Measurements from ENCODE around the gene CYTH1.

CYTH1 gene

GRCh38 chr17:78797213-78797612 lies 15.1 kb upstream of the CYTH1 start:
- Mint-ChIP-seq H3K4me3 (no peak overlapping the region), H3K36me3 (peaks cover 84% of the 10 kb centered on the region), H3K4me1 (peaks cover 23% of the 10 kb centered on the region), H3K9me3 (no peaks in the 10 kb centered on the region), H3K27ac (no peak overlapping the region), H3K27me3 (no peaks in the 10 kb centered on the region)
- no peak for ATAC-seq

- Mint-ChIP-seq H3K9me3 (no peaks in the 10 kb centered on the region), H3K4me1 (peaks cover 23% of the 10 kb centered on the region), H3K27me3 (no peaks in the 10 kb centered on the region), H3K36me3 (peaks cover 87% of the 10 kb centered on the region), H3K27ac (no peak overlapping the region), H3K4me3 (no peak overlapping the region)
- ATAC-seq, result no peak
Observed at GRCh38 chr17:78796517-78796900, 14.4 kb upstream of the CYTH1 start.

GRCh38 chr17:78795861-78796516 lies 13.9 kb upstream of the CYTH1 start:
- Mint-ChIP-seq H3K4me1 (peaks cover 23% of the 10 kb centered on the region), H3K27me3 (no peaks in the 10 kb centered on the region), H3K9me3 (no peaks in the 10 kb centered on the region), H3K4me3 (no peak overlapping the region), H3K36me3 (peaks cover 81% of the 10 kb centered on the region), H3K27ac (no peak overlapping the region)
- ATAC-seq, result no peak

DNA sequence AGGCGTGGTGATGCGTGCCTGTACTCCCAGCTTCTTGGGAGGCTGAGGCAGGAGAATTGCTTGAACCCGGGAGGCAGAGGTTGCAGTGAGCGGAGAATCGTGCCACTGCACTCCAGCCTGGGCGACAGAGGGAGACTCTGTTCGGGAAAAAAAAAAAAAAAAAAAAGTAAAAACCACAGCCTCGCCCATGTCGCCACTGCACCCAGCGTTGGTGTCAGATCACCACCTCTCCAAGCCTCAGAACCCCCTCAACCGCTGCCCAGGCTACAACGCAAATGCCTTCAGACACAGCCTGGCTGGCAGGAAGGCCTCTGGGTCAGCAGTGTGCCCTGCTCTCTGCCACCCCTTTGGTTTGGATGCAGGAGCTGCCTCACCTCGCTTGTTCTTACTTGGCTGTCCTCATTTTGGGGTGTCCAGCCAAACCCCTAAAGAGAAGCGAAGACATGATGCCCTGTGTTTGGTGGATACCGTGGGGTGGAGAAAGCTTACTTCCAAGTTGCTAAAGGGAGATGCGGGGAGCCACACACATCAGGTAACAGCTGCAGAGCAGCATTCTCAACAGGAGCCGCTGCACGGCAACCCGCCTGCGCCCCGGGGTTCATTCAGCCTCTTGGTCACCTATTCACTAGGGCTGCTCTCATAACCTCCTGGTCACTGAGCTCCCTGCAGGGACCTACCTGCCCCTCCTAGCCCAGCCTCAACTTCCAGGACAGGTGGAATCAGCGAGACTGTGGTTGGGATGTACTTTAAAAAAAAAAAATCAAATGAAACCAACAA lies 13.0 kb upstream of the CYTH1 start:
- Mint-ChIP-seq H3K27ac (no peak overlapping the region), H3K27me3 (no peaks in the 10 kb centered on the region)
- no peak for ATAC-seq

DNA sequence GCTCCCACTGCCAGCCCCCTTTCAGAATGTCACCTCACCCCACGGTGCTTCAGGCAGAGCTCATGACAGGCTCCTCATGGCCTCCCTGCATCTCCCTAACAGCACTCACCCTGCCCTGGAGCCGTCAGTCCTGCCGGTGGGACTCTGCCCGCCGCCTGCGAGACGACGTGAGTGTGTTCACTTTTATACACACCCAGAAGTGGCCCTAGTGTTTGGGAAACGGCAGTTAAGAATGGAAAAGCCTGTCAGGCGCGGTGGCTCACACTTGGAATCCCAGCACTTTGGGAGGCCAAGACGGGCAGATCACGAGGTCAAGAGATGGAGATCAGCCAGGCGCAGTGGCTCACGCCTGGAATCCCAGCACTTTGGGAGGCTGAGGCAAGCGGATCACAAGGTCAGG lies 12.3 kb upstream of the CYTH1 start:
- no peak for ATAC-seq
- no peaks in the 10 kb centered on the region for H3K27me3 Mint-ChIP-seq
- peaks cover 10% of the 10 kb centered on the region for H3K4me1 Mint-ChIP-seq
- no peak overlapping the region for H3K27ac Mint-ChIP-seq
- no peak overlapping the region for H3K4me3 Mint-ChIP-seq
- H3K36me3 Mint-ChIP-seq, result peaks cover 68% of the 10 kb centered on the region
- no peaks in the 10 kb centered on the region for H3K9me3 Mint-ChIP-seq

More for the DNA sequence above, 13.0 kb upstream of the CYTH1 start:
- peaks cover 17% of the 10 kb centered on the region for H3K4me1 Mint-ChIP-seq
- H3K4me3 Mint-ChIP-seq, result no peak overlapping the region
- no peaks in the 10 kb centered on the region for H3K9me3 Mint-ChIP-seq
- peaks cover 75% of the 10 kb centered on the region for H3K36me3 Mint-ChIP-seq

DNA sequence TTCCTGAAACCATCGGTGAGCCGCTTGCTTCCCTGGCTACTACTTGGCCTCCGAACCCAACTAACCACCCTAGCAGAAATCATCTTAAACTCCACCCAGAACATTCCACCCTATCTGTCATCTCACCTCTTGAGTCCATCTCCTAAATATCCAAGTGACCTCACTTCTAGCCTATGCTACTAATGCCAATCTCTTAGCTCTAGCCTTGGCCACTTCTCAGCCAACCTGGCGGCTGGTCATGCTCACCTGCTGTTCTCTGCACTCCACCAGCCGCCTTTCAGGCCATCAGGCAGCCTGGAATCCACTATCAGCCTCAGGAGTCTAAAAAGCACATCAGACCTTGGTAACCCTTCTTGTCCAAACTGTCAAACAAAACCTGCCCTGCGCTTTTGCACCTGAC lies 11.9 kb upstream of the CYTH1 start:
- H3K36me3 Mint-ChIP-seq, result peaks cover 64% of the 10 kb centered on the region
- no peak overlapping the region for H3K27ac Mint-ChIP-seq
- ATAC-seq, result no peak
- no peaks in the 10 kb centered on the region for H3K27me3 Mint-ChIP-seq
- no peak overlapping the region for H3K4me3 Mint-ChIP-seq
- no peaks in the 10 kb centered on the region for H3K9me3 Mint-ChIP-seq
- peaks cover 6% of the 10 kb centered on the region for H3K4me1 Mint-ChIP-seq

GRCh38 chr17:78793415-78793814 lies 11.3 kb upstream of the CYTH1 start:
- Mint-ChIP-seq H3K36me3 (peaks cover 61% of the 10 kb centered on the region), H3K27ac (no peak overlapping the region), H3K9me3 (no peaks in the 10 kb centered on the region), H3K27me3 (no peaks in the 10 kb centered on the region), H3K4me1 (peaks cover under 1% of the 10 kb centered on the region), H3K4me3 (no peak overlapping the region)
- no peak for ATAC-seq

- H3K9me3 Mint-ChIP-seq, result no peaks in the 10 kb centered on the region
- no peak overlapping the region for H3K27ac Mint-ChIP-seq
- H3K27me3 Mint-ChIP-seq, result no peaks in the 10 kb centered on the region
- no peak for ATAC-seq
- no peak overlapping the region for H3K4me3 Mint-ChIP-seq
- H3K36me3 Mint-ChIP-seq, result peaks cover 58% of the 10 kb centered on the region
- H3K4me1 Mint-ChIP-seq, result no peaks in the 10 kb centered on the region
Observed at GRCh38 chr17:78791840-78792709, 10.0 kb upstream of the CYTH1 start.

DNA sequence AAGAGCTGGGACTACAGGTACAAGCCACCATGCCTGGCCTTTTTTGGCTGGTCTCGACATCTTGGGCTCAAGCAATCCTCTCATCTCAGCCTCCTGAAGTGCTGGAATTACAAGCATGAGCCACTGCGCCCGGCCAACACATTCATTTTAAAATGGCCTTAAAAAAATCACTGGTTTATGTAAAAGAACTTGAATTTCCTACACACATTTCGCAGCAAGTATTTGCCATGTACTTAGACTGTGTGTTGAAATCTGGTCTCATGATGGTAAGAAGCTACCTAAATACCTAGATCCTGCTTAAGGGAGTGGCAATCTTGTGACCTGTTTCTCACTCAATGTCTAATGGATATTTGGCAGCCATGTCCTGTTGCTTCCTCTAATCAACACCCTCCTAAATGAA lies 8.5 kb upstream of the CYTH1 start:
- Mint-ChIP-seq H3K4me1 (no peaks in the 10 kb centered on the region), H3K9me3 (no peaks in the 10 kb centered on the region), H3K27me3 (no peaks in the 10 kb centered on the region), H3K27ac (no peak overlapping the region), H3K36me3 (peaks cover 44% of the 10 kb centered on the region), H3K4me3 (no peak overlapping the region)
- ATAC-seq, result no peak

- no peak for ATAC-seq
Observed at GRCh38 chr17:78789663-78790181, 7.6 kb upstream of the CYTH1 start.

DNA sequence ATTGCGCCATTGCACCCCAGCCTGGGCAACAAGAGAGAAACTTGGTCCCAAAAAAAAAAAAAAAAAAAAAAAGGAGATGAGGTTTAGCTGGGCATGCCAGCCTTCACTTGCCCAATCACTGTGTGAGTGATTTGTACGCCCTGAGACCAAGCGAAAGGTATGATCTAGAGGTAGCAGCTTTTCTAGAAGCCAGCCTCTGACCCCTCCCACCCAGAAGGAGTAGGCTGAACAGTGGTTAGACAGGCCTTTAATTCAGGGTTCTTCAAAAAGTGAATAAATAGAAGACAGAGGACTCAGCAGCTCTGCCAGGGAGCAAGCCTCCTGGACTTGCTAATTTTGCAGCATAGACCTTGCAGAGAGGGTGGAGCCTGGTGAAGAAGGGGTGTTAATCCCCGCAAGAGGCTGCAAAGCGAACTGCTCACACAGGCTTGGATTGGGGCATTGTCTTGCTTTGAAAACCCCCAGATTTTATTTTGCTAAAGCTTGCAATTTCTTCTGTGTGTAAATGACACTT lies 7.1 kb upstream of the CYTH1 start:
- Mint-ChIP-seq H3K27me3 (no peaks in the 10 kb centered on the region), H3K9me3 (no peaks in the 10 kb centered on the region), H3K4me1 (peaks cover under 1% of the 10 kb centered on the region), H3K36me3 (peaks cover 32% of the 10 kb centered on the region), H3K4me3 (no peak overlapping the region), H3K27ac (no peak overlapping the region)
- ATAC-seq, result no peak

More at GRCh38 chr17:78789663-78790181, 7.6 kb upstream of the CYTH1 start:
- no peaks in the 10 kb centered on the region for H3K4me1 Mint-ChIP-seq
- H3K27me3 Mint-ChIP-seq, result no peaks in the 10 kb centered on the region
- H3K27ac Mint-ChIP-seq, result no peak overlapping the region
- peaks cover 37% of the 10 kb centered on the region for H3K36me3 Mint-ChIP-seq
- no peaks in the 10 kb centered on the region for H3K9me3 Mint-ChIP-seq
- no peak overlapping the region for H3K4me3 Mint-ChIP-seq

DNA sequence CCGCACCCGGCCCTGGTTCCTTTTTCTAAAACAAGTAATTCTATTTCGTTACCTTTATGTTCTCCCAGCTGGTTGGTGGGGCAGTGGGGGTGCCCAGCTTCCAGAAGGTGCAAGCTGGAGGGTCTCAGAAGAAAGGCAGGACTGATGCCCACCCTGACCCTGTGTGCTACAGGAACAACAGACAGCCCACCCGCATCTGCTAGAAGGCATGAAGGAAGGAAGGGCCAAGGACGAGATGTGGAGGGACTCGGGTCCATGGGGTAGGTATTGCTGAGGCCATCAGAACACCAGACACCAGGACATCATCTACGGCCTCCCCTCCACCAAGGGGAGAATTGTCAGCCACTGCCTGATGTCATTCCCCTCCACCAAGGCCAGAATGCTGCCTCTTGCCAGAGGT lies 6.4 kb upstream of the CYTH1 start:
- H3K9me3 Mint-ChIP-seq, result no peaks in the 10 kb centered on the region
- H3K4me1 Mint-ChIP-seq, result peaks cover 8% of the 10 kb centered on the region
- H3K4me3 Mint-ChIP-seq, result no peak overlapping the region
- no peak overlapping the region for H3K27ac Mint-ChIP-seq
- no peak for ATAC-seq
- peaks cover 26% of the 10 kb centered on the region for H3K36me3 Mint-ChIP-seq
- no peaks in the 10 kb centered on the region for H3K27me3 Mint-ChIP-seq

DNA sequence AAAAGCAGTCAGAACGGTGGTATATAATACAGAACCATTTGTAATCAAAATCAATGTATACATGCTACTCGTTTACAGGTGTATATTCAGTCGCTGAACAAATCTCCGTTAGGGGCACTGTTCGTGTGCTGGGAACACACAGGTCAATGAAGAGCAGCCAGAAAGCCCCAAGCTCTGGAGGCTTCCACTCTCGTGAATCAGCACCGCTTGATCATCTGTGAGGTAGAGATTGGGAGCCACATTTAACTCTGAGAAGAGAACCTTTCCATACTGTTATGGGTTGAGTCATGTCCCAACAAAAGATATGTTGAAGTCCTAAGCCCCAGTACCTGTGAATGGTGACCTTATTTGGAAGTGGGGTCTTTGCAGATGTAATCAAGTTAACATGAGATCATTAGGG lies 5.4 kb upstream of the CYTH1 start:
- Mint-ChIP-seq H3K9me3 (no peaks in the 10 kb centered on the region), H3K4me3 (no peak overlapping the region), H3K4me1 (peaks cover 18% of the 10 kb centered on the region), H3K27ac (no peak overlapping the region), H3K27me3 (no peaks in the 10 kb centered on the region), H3K36me3 (peaks cover 20% of the 10 kb centered on the region)
- ATAC-seq, result no peak

DNA sequence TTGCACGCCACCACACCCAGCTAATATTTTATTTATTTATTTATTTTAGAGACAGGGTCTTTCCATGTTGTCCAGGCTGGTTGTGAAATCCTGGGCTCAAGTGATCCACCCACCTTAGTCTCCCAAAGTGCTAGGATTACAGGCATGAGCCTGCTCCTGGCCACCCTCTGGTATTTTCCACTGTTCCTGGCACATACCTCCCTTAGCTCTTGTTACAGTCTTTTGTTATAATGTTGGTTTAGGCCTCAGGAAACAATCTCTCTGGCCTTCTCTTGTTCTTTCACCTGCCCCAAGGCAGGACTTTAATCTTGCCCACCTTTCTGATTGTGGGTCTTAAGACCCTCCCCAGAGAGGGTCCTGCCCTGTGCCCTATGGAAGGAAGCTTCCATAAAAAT lies 3.6 kb upstream of the CYTH1 start:
- peaks cover 12% of the 10 kb centered on the region for H3K36me3 Mint-ChIP-seq
- H3K4me1 Mint-ChIP-seq, result peaks cover 18% of the 10 kb centered on the region
- no peak overlapping the region for H3K27ac Mint-ChIP-seq
- no peaks in the 10 kb centered on the region for H3K9me3 Mint-ChIP-seq
- H3K4me3 Mint-ChIP-seq, result no peak overlapping the region
- no peaks in the 10 kb centered on the region for H3K27me3 Mint-ChIP-seq
- no peak for ATAC-seq

- Mint-ChIP-seq H3K27ac (no peak overlapping the region), H3K27me3 (no peaks in the 10 kb centered on the region), H3K4me3 (no peak overlapping the region), H3K9me3 (no peaks in the 10 kb centered on the region), H3K4me1 (peaks cover 19% of the 10 kb centered on the region), H3K36me3 (peaks cover 12% of the 10 kb centered on the region)
- no peak for ATAC-seq
Observed at GRCh38 chr17:78785011-78785662, 3.1 kb upstream of the CYTH1 start.

Measured in stimulated activated memory B cell treated with anti-CD40 and anti-IgM and Interleukin-4, amounts not matched to agents 10 μg/mL and 1 μg/mL and 100 μg/mL, for 72 hours (primary cell).